SK-N-SH (cell line): ENCODE data around the gene CKS1B. TPM values are rescaled to one million over a fixed set of nuclear protein-coding genes. Genes with fewer than 3 reads are reported as not detected.

Experiments used
- CTCF ChIA-PET: fragments of 300-600, 350-600 bp; formaldehyde crosslinking; extraction: SDS; loops from one replicate; lab custom pipeline; 2021; lab: Yijun Ruan, JAX
- POLR2A ChIA-PET: fragments of 350-600 bp; sonication (Branson Sonifier 250); formaldehyde crosslinking; extraction: SDS; loops from one replicate; lab custom pipeline; 2020; ENCODE audit warnings: antibody characterized with exemption, inconsistent platforms; lab: Yijun Ruan, JAX
- DNase-seq: peaks from one replicate; pipeline ENCODE4 v3.0.0; 2012
- H2AFZ ChIP-seq: fragments of 200-600 bp; sonication (generic); 2 replicates; pipeline ENCODE4 v1.8.1; 2016; ENCODE audit warnings: antibody characterized with exemption, mild to moderate bottlenecking, low read depth
- H3F3A ChIP-seq: fragments of 200-600 bp; sonication (generic); replicated peaks from 2 replicates; pipeline ENCODE3; 2016; ENCODE audit warnings: antibody characterized with exemption, mild to moderate bottlenecking; ENCODE audit not compliant: insufficient read depth
- H3K27ac ChIP-seq, 2 experiments: fragments of 200-500 bp in 1 of 2; fragments of 200-600 bp in 1 of 2; sonication (Bioruptor generic) in 1 of 2; sonication (generic), shearing (Covaris generic) in 1 of 2; 2 replicates each; pipeline versions ENCODE4 v1.5.1 to v1.6.1; 2014 to 2016; ENCODE audit warnings: low read depth in 2 of 2, inconsistent platforms in 1 of 2, low read length in 1 of 2, mild to moderate bottlenecking in 1 of 2, mixed read lengths in 1 of 2
- H3K27me3 ChIP-seq: fragments of 200-600 bp; sonication (generic), shearing (Covaris generic); 2 replicates; pipeline ENCODE4 v1.6.1; 2016; ENCODE audit warnings: mixed run types; ENCODE audit not compliant: insufficient read depth
- H3K36me3 ChIP-seq, 2 experiments: fragments of 200-500 bp in 1 of 2; fragments of 200-600 bp in 1 of 2; sonication (Bioruptor generic) in 1 of 2; sonication (generic) in 1 of 2; replicated peaks in 1 of 2; 2 replicates each; pipeline versions ENCODE3 to v1.5.1; 2014 to 2016; ENCODE audit warnings: low read length in 1 of 2, mild to moderate bottlenecking in 1 of 2; ENCODE audit not compliant: insufficient read depth in 2 of 2, control insufficient read depth in 1 of 2
- H3K4me1 ChIP-seq, 2 experiments: fragments of 200-500 bp in 1 of 2; fragments of 200-600 bp in 1 of 2; sonication (Bioruptor generic) in 1 of 2; sonication (generic), shearing (Covaris generic) in 1 of 2; 2 replicates each; pipeline versions ENCODE4 v1.5.1 to v1.6.1; 2014 to 2016; ENCODE audit warnings: low read depth in 1 of 2, low read length in 1 of 2, mixed run types in 1 of 2; ENCODE audit not compliant: insufficient read depth in 2 of 2, control insufficient read depth in 1 of 2
- H3K4me2 ChIP-seq: fragments of 200-600 bp; sonication (generic), shearing (Covaris generic); 2 replicates; pipeline ENCODE4 v1.6.1; 2017; ENCODE audit warnings: mixed run types
- H3K4me3 ChIP-seq, 2 experiments: fragments of 200-500 bp in 1 of 2; fragments of 200-600 bp in 1 of 2; sonication (Bioruptor generic) in 1 of 2; sonication (generic), shearing (Covaris generic) in 1 of 2; 2 replicates each; pipeline versions ENCODE4 v1.5.1 to v1.8.1; 2014 to 2016; ENCODE audit warnings: low read depth in 2 of 2, inconsistent platforms in 1 of 2, low read length in 1 of 2, mild to moderate bottlenecking in 1 of 2, mixed read lengths in 1 of 2, moderate library complexity in 1 of 2
- H3K79me2 ChIP-seq: fragments of 200-600 bp; sonication (generic); 2 replicates; pipeline ENCODE4 v1.8.1; 2017; ENCODE audit warnings: mild to moderate bottlenecking; ENCODE audit not compliant: insufficient read depth
- H3K9ac ChIP-seq: fragments of 200-600 bp; sonication (generic); 2 replicates; pipeline ENCODE4 v1.6.1; 2017; ENCODE audit warnings: mixed run types
- H3K9me2 ChIP-seq: fragments of 200-600 bp; sonication (generic); 2 replicates; pipeline ENCODE4 v1.6.1; 2017; ENCODE audit warnings: mixed run types
- H3K9me3 ChIP-seq: fragments of 200-600 bp; sonication (generic); 2 replicates; pipeline ENCODE4 v1.6.1; 2017; ENCODE audit warnings: mixed run types, mild to moderate bottlenecking, moderate library complexity
- H4K20me1 ChIP-seq: fragments of 200-600 bp; sonication (generic); 2 replicates; pipeline ENCODE4 v1.6.1; 2017; ENCODE audit warnings: mild to moderate bottlenecking, mixed run types; ENCODE audit not compliant: insufficient read depth
- CHD2 ChIP-seq: fragments of 150-350 bp; IDR thresholded peaks from 2 replicates; pipeline ENCODE4 v1.6.1; 2018; ENCODE audit warnings: low read length; ENCODE audit not compliant: partially characterized antibody
- ELF1 ChIP-seq: IDR thresholded peaks from 2 replicates; pipeline ENCODE4 v1.4.0; 2012
- FOSL2 ChIP-seq: IDR thresholded peaks from 2 replicates; pipeline ENCODE4 v1.4.0; 2012; ENCODE audit warnings: low read depth, mild to moderate bottlenecking, moderate library complexity, borderline replicate concordance
- JUND ChIP-seq: IDR thresholded peaks from 2 replicates; pipeline ENCODE4 v1.4.0; 2012
- NFIC ChIP-seq: IDR thresholded peaks from 2 replicates; pipeline ENCODE4 v1.4.0; 2012; ENCODE audit warnings: borderline replicate concordance
- PBX3 ChIP-seq: IDR thresholded peaks from 2 replicates; pipeline ENCODE4; 2012
- POLR2AphosphoS5 ChIP-seq: IDR thresholded peaks from 2 replicates; pipeline ENCODE4 v1.6.1; 2012; ENCODE audit warnings: low read depth, low read length
- RFX5 ChIP-seq: IDR thresholded peaks from 2 replicates; pipeline ENCODE4 v1.6.1; 2012; ENCODE audit warnings: mild to moderate bottlenecking, improper control_type of control experiment, low read length
- SIN3A ChIP-seq: IDR thresholded peaks from 2 replicates; pipeline ENCODE4 v1.6.1; 2012; ENCODE audit warnings: low read depth, mild to moderate bottlenecking, low read length, moderate library complexity, borderline replicate concordance
- SMC3 ChIP-seq: IDR thresholded peaks from 2 replicates; pipeline ENCODE4 v1.6.1; 2012; ENCODE audit warnings: low read depth, low read length, improper control_type of control experiment
- TCF12 ChIP-seq: IDR thresholded peaks from 2 replicates; pipeline ENCODE4 v1.4.0; 2012
- WGBS: methylation state at CpG from one replicate; pipeline ENCODE4 v1.1.6; 2017; ENCODE audit warnings: low lambda C conversion rate; 5-methylcytosine and 5-hydroxymethylcytosine counted together
- polyA plus RNA-seq, 3 experiments: library from polyadenylated mRNA; depleted of rRNA; stranded (reverse); fragments of >200 nt; gene quantifications; 2 replicates each; pipeline ENCODE4 v1.2.3, GENCODE V29; 2012
- TF ChIP-seq, protein P1 (sequence below): IDR thresholded peaks from 2 replicates; pipeline ENCODE4 v1.6.1; 2012; ENCODE audit warnings: mild to moderate bottlenecking, low read depth, low read length, moderate library complexity
- TF ChIP-seq, protein P2 (sequence below): fragments of 150-350 bp; IDR thresholded peaks from 2 replicates; pipeline ENCODE4 v1.6.1; 2017; ENCODE audit warnings: antibody characterized with exemption, low read length, low read depth, borderline replicate concordance
- TF ChIP-seq, protein P3 (sequence below): IDR thresholded peaks from 2 replicates; pipeline ENCODE4 v1.4.0; 2012; ENCODE audit warnings: low read depth, borderline replicate concordance

The CKS1B gene
- polyA plus RNA-seq, 1 of the 3 experiments (the other 2 are of a cell fraction), result 308 TPM

GRCh38 chr1:154955718-154956543, 18.6 kb upstream of the CKS1B start, which contains the start of gene PBXIP1 (continued):
- TF ChIP-seq, protein P1, sequence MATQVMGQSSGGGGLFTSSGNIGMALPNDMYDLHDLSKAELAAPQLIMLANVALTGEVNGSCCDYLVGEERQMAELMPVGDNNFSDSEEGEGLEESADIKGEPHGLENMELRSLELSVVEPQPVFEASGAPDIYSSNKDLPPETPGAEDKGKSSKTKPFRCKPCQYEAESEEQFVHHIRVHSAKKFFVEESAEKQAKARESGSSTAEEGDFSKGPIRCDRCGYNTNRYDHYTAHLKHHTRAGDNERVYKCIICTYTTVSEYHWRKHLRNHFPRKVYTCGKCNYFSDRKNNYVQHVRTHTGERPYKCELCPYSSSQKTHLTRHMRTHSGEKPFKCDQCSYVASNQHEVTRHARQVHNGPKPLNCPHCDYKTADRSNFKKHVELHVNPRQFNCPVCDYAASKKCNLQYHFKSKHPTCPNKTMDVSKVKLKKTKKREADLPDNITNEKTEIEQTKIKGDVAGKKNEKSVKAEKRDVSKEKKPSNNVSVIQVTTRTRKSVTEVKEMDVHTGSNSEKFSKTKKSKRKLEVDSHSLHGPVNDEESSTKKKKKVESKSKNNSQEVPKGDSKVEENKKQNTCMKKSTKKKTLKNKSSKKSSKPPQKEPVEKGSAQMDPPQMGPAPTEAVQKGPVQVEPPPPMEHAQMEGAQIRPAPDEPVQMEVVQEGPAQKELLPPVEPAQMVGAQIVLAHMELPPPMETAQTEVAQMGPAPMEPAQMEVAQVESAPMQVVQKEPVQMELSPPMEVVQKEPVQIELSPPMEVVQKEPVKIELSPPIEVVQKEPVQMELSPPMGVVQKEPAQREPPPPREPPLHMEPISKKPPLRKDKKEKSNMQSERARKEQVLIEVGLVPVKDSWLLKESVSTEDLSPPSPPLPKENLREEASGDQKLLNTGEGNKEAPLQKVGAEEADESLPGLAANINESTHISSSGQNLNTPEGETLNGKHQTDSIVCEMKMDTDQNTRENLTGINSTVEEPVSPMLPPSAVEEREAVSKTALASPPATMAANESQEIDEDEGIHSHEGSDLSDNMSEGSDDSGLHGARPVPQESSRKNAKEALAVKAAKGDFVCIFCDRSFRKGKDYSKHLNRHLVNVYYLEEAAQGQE, result no peak
- TF ChIP-seq, protein P2, sequence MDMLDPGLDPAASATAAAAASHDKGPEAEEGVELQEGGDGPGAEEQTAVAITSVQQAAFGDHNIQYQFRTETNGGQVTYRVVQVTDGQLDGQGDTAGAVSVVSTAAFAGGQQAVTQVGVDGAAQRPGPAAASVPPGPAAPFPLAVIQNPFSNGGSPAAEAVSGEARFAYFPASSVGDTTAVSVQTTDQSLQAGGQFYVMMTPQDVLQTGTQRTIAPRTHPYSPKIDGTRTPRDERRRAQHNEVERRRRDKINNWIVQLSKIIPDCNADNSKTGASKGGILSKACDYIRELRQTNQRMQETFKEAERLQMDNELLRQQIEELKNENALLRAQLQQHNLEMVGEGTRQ, result no peak
- TF ChIP-seq POLR2AphosphoS5, result no peak; the same call in 1 of the 2 replicates
- no peak for TF ChIP-seq NFIC
- TF ChIP-seq, protein P3, sequence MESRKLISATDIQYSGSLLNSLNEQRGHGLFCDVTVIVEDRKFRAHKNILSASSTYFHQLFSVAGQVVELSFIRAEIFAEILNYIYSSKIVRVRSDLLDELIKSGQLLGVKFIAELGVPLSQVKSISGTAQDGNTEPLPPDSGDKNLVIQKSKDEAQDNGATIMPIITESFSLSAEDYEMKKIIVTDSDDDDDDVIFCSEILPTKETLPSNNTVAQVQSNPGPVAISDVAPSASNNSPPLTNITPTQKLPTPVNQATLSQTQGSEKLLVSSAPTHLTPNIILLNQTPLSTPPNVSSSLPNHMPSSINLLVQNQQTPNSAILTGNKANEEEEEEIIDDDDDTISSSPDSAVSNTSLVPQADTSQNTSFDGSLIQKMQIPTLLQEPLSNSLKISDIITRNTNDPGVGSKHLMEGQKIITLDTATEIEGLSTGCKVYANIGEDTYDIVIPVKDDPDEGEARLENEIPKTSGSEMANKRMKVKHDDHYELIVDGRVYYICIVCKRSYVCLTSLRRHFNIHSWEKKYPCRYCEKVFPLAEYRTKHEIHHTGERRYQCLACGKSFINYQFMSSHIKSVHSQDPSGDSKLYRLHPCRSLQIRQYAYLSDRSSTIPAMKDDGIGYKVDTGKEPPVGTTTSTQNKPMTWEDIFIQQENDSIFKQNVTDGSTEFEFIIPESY, result no peak
- TF ChIP-seq SIN3A, result no peak; the same call in 1 of the 2 replicates
- TF ChIP-seq TCF12, result no peak
- no peak; the same call in 1 of the 2 replicates for TF ChIP-seq JUND

- WGBS, result 26% methylated on average over 6 of the region's 6 CpGs
- H2AFZ ChIP-seq, result peak overlapping the region; percentile 74
- no peak for DNase-seq
These were observed 17.9 kb upstream of the CKS1B start for GRCh38 chr1:154956544-154956941.

More at GRCh38 chr1:154956544-154956941, 17.9 kb upstream of the CKS1B start:
- Histone ChIP-seq H3K4me2 (peak overlapping the region; percentile 87), H3F3A (peaks cover 15% of the 10 kb centered on the region), H3K9me3 (no peaks in the 10 kb centered on the region), H4K20me1 (no peaks in the 10 kb centered on the region), H3K9me2 (no peaks in the 10 kb centered on the region), H3K27me3 (no peaks in the 10 kb centered on the region), H3K4me3 (peak overlapping the region; percentile 74 to 79), H3K27ac (peak overlapping the region; percentile 81 to 91), H3K4me1 (peaks cover 0 to 52% of the 10 kb centered on the region in 2 experiments; a peak in 3 of 4 replicates), H3K36me3 (peaks cover 0 to 22% of the 10 kb centered on the region in 2 experiments), H3K9ac (peak overlapping the region; percentile 75), H3K79me2 (peaks cover 22% of the 10 kb centered on the region)
- TF ChIP-seq FOSL2, result no peak
- TF ChIP-seq CHD2, result peak; percentile 3
- TF ChIP-seq NFIC, result no peak
- TF ChIP-seq SMC3, result no peak
- TF ChIP-seq PBX3, result peak; percentile 1; the same call in 1 of the 2 replicates
- TF ChIP-seq RFX5, result no peak
- 0 out of 2 replicates have a peak, but pooled peaks have one; percentile 1 for TF ChIP-seq ELF1
- CTCF ChIA-PET, result interaction anchor here (1.0 to 37.5 kb wide), 9 partner anchors 17 to 401 kb away, joined by 3 to 640 read pairs (median 5); partner anchors contain the start of genes LENEP and ZBTB7B
- POLR2A ChIA-PET, result interaction anchor here (1.0 to 3.0 kb wide), 4 partner anchors 12 to 61 kb away, joined by 3 to 16 read pairs (median 6); partner anchors contain the start of gene SHC1
